Measurements from ENCODE around the gene C10orf62.
"Not testable (repeated sequence)": the region's sequence is repeated elsewhere in the genome, so short reads cannot be mapped to it uniquely, and the experiment has no call there.

C10orf62 gene

GRCh38 chr10:97566336-97566996 is 23.1 kb upstream of the C10orf62 start:
- no peak for DNase-seq (ENCODE audit: low spot score)

GRCh38 chr10:97567891-97568290 is 21.6 kb upstream of the C10orf62 start:
- no peak for DNase-seq (ENCODE audit: low spot score)

- DNase-seq (ENCODE audit: low spot score) = no peak
Observed at GRCh38 chr10:97570146-97570788, 19.3 kb upstream of the C10orf62 start.

- DNase-seq (ENCODE audit: low spot score) = no peak
Observed at GRCh38 chr10:97570789-97571471, 18.6 kb upstream of the C10orf62 start.

GRCh38 chr10:97571622-97572021 is 17.9 kb upstream of the C10orf62 start:
- no peak for DNase-seq (ENCODE audit: low spot score)

GRCh38 chr10:97572214-97572989 is 17.1 kb upstream of the C10orf62 start, which contains the start of gene ANKRD2:
TSS of gene ANKRD2 (plus strand) at chr10:97572779. CDS start at chr10:97572789, 10 bp downstream.
- DNase-seq (ENCODE audit: low spot score) = peak; percentile 78

GRCh38 chr10:97573021-97573420 is 16.5 kb upstream of the C10orf62 start:
- DNase-seq (ENCODE audit: low spot score) = no peak

DNA sequence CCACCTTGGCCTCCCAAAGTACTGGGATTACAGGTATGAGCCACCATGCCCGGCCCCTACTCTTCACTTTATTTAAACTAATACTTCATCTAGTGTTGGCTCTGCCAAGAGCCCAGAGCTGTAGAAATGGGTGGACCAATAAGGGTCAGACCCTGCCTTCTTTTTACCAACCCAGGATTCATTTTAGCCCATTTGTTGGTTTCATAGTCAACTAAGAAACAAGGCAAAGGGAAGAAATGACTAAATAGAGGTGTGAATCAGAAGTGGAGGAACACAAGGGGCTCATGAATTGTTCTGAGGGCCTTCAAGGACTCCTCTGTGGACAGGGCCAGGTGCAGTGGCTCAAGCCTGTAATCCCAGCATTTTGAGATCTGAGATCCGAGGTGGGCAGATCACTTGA is 15.8 kb upstream of the C10orf62 start:
- DNase-seq (ENCODE audit: low spot score) = no peak

DNA sequence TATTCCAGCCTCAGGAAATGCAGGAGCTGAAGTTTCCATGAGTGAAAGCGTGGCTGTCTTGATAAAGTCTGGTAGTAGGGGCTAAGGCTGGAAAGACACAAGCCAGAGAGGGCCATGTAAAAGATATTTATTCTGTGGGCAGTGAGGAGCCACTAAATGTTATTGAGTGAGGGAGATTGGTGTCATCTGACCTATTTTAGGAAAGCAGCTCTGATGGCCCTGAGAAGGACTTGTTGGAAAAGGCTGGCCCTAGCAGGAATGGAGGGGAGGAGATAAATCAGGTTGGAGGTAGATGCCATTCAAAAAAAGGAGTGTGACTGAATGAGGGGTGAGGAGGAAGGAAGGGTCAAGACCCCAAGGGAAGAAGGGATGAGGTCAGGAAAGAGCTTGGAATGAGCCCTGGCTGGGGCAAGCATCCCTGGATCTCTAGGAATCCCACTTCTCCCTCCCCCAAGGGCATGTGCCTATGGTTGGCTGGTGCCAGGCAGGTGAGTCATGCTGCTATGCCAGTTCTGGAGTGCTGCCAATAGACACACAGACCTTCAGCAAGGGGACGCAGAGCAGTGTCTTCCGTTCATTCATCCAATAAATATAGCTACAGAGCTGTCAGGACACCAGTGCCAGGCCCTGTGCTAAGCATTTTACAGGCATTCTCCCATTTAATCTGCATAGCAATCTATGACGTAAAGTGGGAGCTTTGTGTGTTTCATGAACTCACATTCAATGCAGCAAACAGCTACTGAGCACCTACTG is 15.0 kb upstream of the C10orf62 start:
- DNase-seq (ENCODE audit: low spot score) = no peak

- no peak for DNase-seq (ENCODE audit: low spot score)
Observed at GRCh38 chr10:97575127-97575668, 14.3 kb upstream of the C10orf62 start.

- DNase-seq (ENCODE audit: low spot score) = not testable (repeated sequence)
Observed at GRCh38 chr10:97576487-97576886, 13.0 kb upstream of the C10orf62 start.

GRCh38 chr10:97577701-97578100 is 11.8 kb upstream of the C10orf62 start:
- DNase-seq (ENCODE audit: low spot score) = no peak

DNA sequence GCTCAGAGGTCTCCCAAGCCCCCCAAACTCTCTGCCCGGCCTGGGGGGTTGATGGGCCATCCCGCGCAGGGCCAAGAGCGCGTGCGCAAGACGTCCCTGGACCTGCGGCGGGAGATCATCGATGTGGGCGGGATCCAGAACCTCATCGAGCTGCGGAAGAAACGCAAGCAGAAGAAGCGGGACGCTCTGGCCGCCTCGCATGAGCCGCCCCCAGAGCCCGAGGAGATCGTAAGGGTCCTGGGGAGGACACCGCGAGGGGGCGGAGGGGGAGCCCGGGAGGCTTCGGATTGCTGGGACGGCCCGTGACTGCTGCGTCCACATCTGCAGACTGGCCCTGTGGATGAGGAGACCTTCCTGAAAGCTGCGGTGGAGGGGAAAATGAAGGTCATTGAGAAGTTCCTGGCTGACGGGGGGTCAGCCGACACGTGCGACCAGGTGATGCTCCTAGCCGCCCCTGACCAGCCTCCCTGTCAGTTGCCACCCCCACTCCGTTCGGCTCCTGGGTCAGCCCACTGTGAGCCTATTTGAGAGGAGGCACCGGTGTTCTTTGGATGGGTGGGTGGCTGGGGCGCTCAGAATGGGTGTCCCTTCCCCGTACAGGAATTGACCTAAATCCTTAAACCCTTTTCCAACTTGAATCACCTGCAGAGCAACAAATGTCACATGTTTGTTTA is 11.2 kb upstream of the C10orf62 start:
- DNase-seq (ENCODE audit: low spot score) = no peak

DNA sequence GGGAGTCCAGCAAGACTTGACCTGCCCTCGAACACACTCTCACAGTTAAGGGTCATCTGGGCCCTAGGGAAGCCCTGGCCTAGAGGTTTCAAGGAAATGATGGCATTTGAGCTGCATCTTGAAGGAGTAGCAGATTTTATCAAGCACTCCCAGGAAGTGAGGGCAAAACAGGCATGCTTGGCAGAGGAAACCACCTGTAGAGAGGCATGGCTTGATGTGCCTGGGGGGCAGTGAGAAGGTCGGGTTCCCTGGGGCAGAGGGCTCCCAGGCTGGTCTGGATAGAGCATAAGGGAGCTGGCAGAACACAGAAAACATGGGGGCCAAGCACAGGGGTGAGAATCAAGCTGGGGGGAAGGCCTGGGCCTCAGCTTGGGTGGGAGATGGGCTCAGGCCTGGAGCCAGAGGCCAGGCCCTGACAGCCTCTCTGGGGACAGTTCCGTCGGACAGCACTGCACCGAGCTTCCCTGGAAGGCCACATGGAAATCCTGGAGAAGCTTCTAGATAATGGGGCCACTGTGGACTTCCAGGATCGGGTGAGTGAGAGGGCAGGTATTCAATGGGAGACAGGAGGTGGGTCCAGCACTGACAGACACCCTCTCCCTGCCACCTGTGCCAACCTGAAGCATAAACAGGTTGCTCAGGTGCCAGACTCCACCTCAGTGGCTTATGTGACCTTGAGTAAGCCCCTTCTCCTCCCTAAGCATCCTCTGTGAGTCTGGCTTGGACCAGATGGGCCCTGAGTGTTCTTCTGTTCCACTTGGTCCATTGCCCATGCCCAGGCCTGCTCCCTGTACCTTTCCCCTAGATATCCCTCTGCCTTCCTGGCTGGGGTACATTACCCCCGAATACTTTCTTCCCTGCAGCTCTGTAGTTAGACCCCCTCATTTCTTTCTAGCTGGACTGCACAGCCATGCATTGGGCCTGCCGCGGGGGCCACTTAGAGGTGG is 8.8 kb upstream of the C10orf62 start:
- DNase-seq (ENCODE audit: low spot score) = no peak

- DNase-seq (ENCODE audit: low spot score) = no peak
Observed at GRCh38 chr10:97582169-97582568, 7.4 kb upstream of the C10orf62 start.

DNA sequence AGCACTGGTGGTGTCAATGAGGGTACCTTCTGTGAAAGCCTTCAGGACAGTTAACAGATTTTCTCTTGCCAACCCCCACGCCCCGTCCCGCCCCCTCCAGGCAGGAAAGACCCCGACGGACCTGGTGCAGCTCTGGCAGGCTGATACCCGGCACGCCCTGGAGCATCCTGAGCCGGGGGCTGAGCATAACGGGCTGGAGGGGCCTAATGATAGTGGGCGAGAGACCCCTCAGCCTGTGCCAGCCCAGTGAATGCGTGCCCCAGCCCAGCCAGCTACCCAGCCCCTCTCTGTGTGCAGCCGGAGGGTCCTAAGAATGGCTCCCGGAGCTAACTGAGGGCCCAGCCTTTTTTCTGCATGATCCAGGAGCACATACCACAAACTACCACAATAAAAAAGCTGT is 6.0 kb upstream of the C10orf62 start:
- DNase-seq (ENCODE audit: low spot score) = no peak

DNA sequence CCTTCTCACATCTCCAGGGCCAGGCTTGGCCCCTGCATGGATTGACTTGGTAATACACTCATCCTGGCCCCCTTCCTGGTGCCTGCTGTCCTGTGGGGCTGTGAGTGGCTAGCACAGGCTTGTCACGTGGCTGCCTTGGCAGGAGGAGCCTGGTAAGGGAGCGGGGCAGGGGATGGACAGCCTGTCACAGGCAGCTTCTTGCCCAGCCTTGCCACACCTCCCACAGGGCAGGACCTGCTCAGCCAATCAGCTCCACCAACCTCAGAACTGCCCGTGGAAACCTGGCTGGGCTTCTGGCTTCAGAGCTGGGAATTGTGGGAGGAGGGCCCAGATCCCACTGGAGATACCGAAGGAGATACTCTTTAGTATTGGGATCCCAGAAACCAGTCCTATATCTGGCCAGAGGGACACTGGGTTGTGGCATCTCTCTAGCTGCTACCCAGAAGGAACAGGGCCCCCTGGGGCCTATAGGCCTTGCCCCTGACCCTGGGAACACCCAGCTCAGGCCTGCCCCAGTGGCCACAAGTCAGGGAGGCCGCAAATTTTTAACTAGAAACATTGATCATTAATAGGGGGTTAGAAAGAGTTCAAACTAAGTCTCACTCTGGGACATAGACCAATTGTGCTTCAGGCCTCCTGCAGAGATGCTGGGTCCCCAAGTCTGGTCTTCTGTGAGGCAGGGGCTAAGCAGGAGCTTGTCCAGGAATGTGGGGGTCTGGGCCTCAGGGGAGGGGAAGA is 5.3 kb upstream of the C10orf62 start, which contains the start of gene HOGA1:
TSS of gene HOGA1 (plus strand) at position 330 of the 738 bp plus-strand sequence. CDS start at position 645, 315 bp downstream.
- peak; percentile 96 for DNase-seq (ENCODE audit: low spot score)

- no peak for DNase-seq (ENCODE audit: low spot score)
Observed at GRCh38 chr10:97584798-97585438, 4.6 kb upstream of the C10orf62 start.
